ENCODE measurements around the gene DHTKD1. TPM values are rescaled to one million over a fixed set of nuclear protein-coding genes. Genes with fewer than 3 reads are reported as not detected.
A peak's percentile ranks its signal among the peaks of the same experiment; 100 is the strongest.

The DHTKD1 gene
- total and polyA plus RNA-seq, 2 of the 4 experiments (the other 2 are of a cell fraction): 13.9 to 20.3 TPM

- dilution Hi-C loops (cut with HindIII; ENCODE audit: low sequenced_read_pairs, unreplicated experiment): no loop called here
- no TSS peak for BruUV-seq (replicated peaks)
Observed at GRCh38 chr10:12042797-12043651, 25.7 kb upstream of the DHTKD1 start, which contains the start of gene UPF2. Gene UPF2 (minus strand): TSS chr10:12042809. CDS start chr10:12035423, 7,386 bp downstream.

More at GRCh38 chr10:12042797-12043651, 25.7 kb upstream of the DHTKD1 start, which contains the start of gene UPF2:
- peak within 1 kb of the TSS; percentile 100 for H2AK9ac ChIP-seq (replicated peaks; ENCODE audit: low read depth, low read length, poor library complexity)
- TF ChIP-seq MAZ (IDR thresholded peaks at IDR 0.05; ENCODE audit: borderline replicate concordance, low read depth, low read length) (peak; percentile 81), MXI1 (IDR thresholded peaks at IDR 0.05; ENCODE audit: borderline replicate concordance, low read depth, low read length) (0 out of 2 replicates have a peak, but pooled peaks have one; percentile 59), USF2 (IDR thresholded peaks at IDR 0.05; ENCODE audit: low read depth, low read length) (peak; percentile 96), ELK1 (IDR thresholded peaks at IDR 0.05; ENCODE audit: borderline replicate concordance, low read depth, low read length) (no peak), BHLHE40 (IDR thresholded peaks at IDR 0.05; ENCODE audit: low read depth, low read length) (peak; percentile 73)
- H3K9ac ChIP-seq (ENCODE audit: low read depth, low read length): peak within 1 kb of the TSS; percentile 99
- peak within 1 kb of the TSS; percentile 100 for H3K14ac ChIP-seq (replicated peaks; ENCODE audit: low read depth, low read length)
- WGBS, 2 experiments (ENCODE audit: extremely low coverage in 2 of 2, insufficient read length in 1 of 2): 4% methylated on average over 15 of the region's 56 CpGs; no CpG with 5 or more reads in 1 of the 2 experiments
- H3K27me3 ChIP-seq (ENCODE audit: control insufficient read depth, insufficient read depth, low read length): no peaks in the 10 kb centered on the region
- peak within 1 kb of the TSS; percentile 91 for H3K4me3 ChIP-seq (ENCODE audit: insufficient read depth, low read depth, low read length)
- H3K9me1 ChIP-seq (ENCODE audit: insufficient read depth, low read length): no peaks in the 10 kb centered on the region
- no peaks in the 10 kb centered on the region; the same call in 1 of the 2 replicates for H4K20me1 ChIP-seq (ENCODE audit: insufficient read depth, low read length)
- H3K27ac ChIP-seq (ENCODE audit: insufficient read depth, low read length): peak within 1 kb of the TSS; percentile 99
- peak within 1 kb of the TSS; percentile 100 for H2BK120ac ChIP-seq (ENCODE audit: low read depth, low read length)
- ChIA-PET CTCF (no interaction called here), POLR2A (ENCODE audit: unreplicated experiment) (no interaction called here)
- peak within 1 kb of the TSS; percentile 98 for H3K18ac ChIP-seq (ENCODE audit: low read depth, low read length)
- peak within 1 kb of the TSS; percentile 100 for H3K23ac ChIP-seq (ENCODE audit: low read depth, low read length)
- DNase-seq (peak; percentile 98), ATAC-seq (ENCODE audit: low read depth) (peak; percentile 94)
- peak within 1 kb of the TSS; percentile 97 for H2AFZ ChIP-seq (replicated peaks; ENCODE audit: low read length, poor library complexity)
- H4K5ac ChIP-seq (ENCODE audit: low read depth, low read length): peak within 1 kb of the TSS; percentile 98
- peak within 1 kb of the TSS; percentile 100 for H3K56ac ChIP-seq (ENCODE audit: extremely low read depth, insufficient read depth, low read length)
- peak within 1 kb of the TSS; percentile 100 for H4K91ac ChIP-seq (ENCODE audit: insufficient read depth, low read depth, low read length)
- in situ Hi-C loops (cut with MboI; ENCODE audit: low sequenced_read_pairs): no loop called here
- H3K4me2 ChIP-seq (ENCODE audit: low read depth, low read length): peak within 1 kb of the TSS; percentile 84
- intact Hi-C loops (cut with micrococcal nuclease): no loop called here
- H3K4ac ChIP-seq (ENCODE audit: low read depth, low read length): peak within 1 kb of the TSS; percentile 100
- peak within 1 kb of the TSS; percentile 69 for H2AK5ac ChIP-seq (ENCODE audit: low read depth, low read length)
- H2BK5ac ChIP-seq (ENCODE audit: low read depth, low read length, poor library complexity, severe bottlenecking): peak within 1 kb of the TSS; percentile 100
- peak within 1 kb of the TSS; percentile 99 to 100 for H4K8ac ChIP-seq (ENCODE audit: low read depth in 2 of 2, low read length in 2 of 2)
- H3K79me1 ChIP-seq (ENCODE audit: low read depth in 1 of 2, low read length in 2 of 2): peaks cover 4 to 23% of the 10 kb centered on the region in 2 experiments; a peak in 3 of 4 replicates
- peak within 1 kb of the TSS; percentile 99; the same call in 2 of the 3 replicates for H2BK15ac ChIP-seq (ENCODE audit: low read depth, low read length)
- H2BK20ac ChIP-seq (ENCODE audit: low read depth, low read length): peak within 1 kb of the TSS; percentile 99
- no peaks in the 10 kb centered on the region for H3K4me1 ChIP-seq (ENCODE audit: control insufficient read depth, insufficient read depth, low read length)
- H3K36me3 ChIP-seq (ENCODE audit: control insufficient read depth, insufficient read depth, low read length): no peaks in the 10 kb centered on the region
- H3K9me3 ChIP-seq (ENCODE audit: control insufficient read depth, insufficient read depth, low read length): no peaks in the 10 kb centered on the region

All from IMR-90 (cell line).